Fibroblast of upper back skin (primary cell): ENCODE data around the gene FAAH.

Experiments
- DNase-seq: peaks from one replicate; pipeline ENCODE4 v3.0.0-alpha.2; 2013

Gene FAAH

DNA sequence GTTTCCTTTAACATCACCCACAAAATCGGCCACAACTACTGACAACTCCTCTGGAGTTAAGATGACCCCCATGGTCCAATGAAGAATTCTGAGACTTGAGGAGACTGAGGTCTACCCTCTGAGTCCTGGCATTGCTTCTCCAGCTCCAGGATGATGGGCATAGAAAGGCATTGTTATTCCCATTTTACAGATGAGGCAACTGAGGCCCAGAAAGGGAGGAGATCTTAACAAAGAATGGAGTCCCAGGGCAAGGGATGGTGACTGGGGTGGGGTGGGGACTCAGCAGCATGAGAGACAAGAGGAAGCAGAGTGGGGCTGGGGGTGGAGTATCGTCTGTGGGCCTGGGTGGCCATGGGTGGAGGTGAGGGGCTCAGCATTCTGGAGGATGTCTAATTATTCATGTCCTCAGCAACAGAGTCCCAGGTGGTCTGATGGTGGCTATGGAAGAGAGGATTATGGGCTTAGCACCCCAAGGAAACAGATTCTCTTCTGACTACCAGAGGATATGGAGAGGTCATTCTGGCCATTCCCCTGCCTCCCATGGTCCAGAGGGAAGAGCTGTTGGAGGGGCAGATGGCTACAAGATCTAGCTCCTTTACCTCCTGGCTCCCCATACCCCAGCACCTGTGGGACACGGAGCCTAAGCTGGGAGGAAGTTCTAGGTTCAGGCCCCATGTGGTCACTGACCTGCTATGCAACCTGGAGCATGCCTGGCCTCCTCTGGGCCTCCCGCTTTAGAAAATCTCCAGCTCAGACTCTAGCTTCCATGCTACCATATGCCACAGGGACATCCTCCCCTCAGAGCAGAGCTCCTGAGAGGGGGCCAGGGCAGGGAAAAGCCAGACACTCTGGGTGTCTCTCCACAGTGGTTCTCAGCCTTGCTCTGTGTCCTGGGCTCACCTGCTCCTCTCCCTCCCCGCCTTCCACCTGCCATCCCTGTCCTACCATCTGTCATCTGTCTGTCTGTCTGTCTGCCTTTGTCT, 58.1 kb downstream of the FAAH start:
- no peak for DNase-seq

DNA sequence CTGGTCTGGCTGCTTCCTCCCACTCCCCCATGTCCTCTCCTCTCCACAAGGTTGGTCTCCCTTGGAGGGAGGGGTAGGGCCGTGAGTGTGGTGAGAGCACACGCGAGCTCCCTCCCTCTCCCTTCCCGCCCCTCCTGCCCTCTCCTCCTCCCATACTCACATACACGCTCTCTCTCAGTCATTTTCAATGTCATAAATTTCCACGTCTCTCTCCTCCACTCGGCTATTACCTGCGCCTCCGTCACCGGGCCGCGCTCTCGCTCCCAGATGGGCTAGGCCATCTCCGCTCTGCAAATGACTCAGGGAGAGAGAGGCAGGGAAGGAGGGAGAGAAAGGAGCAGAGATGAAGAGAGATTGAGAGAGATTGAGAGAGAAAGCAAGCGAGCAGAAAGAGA, 58.8 kb downstream of the FAAH start:
- no peak for DNase-seq

- no peak for DNase-seq
These were observed 59.3 kb downstream of the FAAH start for GRCh38 chr1:46453449-46453848.

DNA sequence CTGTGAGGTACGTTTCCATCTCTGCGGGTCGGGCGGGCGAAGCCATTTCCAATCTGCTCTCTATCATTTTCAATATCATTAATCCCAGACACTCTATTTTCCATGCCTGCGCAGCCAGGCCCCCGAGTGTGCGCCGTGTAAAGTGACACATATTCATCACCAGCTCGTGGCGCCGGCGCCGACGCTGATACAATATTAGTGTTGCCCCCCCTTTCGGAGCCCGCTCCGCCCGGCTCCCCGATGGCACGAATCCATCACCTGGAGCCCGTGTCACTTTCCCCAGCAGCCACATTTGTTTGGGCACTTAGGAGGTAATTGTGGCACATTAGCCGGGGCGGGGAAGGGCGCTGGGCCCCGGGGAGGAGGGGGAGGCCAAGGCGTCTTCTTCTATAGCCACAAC, 61.8 kb downstream of the FAAH start:
- DNase-seq: no peak

DNA sequence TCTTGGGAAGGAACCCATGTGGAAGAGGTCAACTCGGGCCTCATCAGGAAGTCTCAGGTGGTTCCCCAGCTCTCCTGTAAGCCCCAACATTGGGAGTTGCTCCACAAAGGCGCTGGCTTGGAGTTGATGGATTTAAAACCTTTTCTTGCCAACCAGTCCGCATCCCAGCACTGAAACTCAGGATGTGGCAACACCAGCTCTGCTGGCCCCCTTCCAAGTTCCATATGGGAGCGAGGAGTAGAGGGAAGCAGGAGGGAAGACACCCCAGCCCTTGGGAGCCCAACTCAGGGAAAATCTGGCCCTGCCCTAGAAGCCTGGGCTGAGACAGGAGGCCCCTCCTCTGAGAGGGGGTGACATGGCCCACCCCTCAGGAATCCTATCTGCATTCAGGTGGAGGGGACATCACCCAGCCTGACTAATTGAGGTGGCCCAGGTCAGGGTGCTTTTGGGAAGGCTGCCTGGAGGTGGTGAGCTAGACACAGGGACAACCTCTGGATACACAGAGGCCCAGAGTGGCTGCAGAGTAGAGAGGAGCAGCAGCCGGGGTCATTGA, 62.4 kb downstream of the FAAH start:
- peak; percentile 9 for DNase-seq

DNA sequence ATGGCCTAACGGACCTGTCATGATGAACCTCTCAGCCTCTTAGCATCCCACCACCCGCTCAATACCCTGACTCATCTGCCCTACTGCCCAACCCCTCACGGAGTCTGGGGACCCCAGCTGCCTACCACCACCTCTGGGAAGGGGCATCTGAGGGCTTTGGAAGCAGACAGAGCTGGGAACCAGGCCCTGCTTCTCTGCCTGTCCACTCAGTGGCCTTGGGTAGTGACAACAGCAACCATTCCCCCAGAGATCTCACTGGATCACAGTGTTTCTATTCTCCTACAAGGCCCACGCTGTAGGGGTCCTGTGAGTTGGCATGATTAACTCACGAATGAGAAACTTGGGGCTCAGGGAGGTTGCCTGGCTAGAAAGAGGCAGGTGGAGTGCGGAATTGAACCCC, 63.1 kb downstream of the FAAH start:
- DNase-seq: no peak

- no peak for DNase-seq
These were observed 64.1 kb downstream of the FAAH start for GRCh38 chr1:46458190-46458589.

- no peak for DNase-seq
These were observed 64.7 kb downstream of the FAAH start for GRCh38 chr1:46458846-46459245.

GRCh38 chr1:46459315-46459714, 65.2 kb downstream of the FAAH start:
- DNase-seq: no peak

DNA sequence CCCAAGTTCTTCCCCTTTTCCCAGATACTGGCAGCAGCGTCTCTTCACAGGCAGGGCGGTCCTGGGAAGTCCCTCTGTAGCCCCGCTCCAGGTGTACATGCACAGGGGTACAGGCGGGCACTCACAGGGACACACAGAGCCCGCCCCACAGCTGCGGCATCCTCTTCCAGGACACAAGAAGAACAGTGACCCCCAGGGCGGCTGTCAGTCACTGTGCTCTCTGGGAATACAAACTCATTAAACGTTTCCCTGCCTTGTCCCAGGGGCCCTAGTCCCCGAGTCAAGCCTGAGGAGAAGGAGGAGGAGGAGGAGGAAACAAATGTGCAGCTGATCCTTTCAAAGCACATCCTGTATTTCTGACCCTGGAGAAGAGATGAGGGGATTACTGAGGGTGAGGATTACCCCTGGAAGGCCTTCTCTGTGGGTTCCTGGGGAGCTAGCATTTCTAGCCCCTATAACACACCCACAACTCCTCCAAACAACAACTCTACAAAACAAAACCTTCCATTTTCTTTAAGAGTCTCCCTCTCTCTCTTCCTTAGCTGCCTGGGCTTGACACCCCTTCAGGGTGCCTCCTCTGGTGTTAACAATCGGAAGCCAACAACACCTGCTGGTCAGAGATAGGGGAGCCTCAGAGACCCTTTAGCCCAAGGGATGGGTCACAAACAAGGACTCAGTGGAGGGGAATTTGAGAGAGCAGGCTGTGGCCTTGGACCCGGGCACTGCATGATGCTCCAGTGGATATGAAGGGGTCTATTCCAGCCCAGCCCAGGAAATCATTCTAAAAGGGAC, 67.1 kb downstream of the FAAH start:
- DNase-seq: no peak

- DNase-seq: peak; percentile 4
These were observed 67.8 kb downstream of the FAAH start for GRCh38 chr1:46461809-46462448.
